GM10266 (cell line): Measurements from ENCODE around the gene GRK1.

ENCODE experiments used
- DNase-seq: peaks from one replicate; pipeline ENCODE4 v3.0.0; 2012; ENCODE audit errors: extremely low spot score
- CTCF ChIP-seq: IDR thresholded peaks from 2 replicates; pipeline ENCODE4 v1.5.1; 2012; ENCODE audit warnings: mild to moderate bottlenecking, low read depth; ENCODE audit not compliant: control insufficient read depth, insufficient read depth; ENCODE audit errors: missing control alignments

GRK1 gene

GRCh38 chr13:113777311-113778260 is 110.6 kb downstream of the GRK1 start:
- TF ChIP-seq CTCF, result no peak
- no peak for DNase-seq

GRCh38 chr13:113781571-113781970 is 114.6 kb downstream of the GRK1 start:
- TF ChIP-seq CTCF, result no peak
- DNase-seq, result no peak

- TF ChIP-seq CTCF, result no peak
- DNase-seq, result no peak
These were observed 115.5 kb downstream of the GRK1 start for GRCh38 chr13:113782472-113782871.

GRCh38 chr13:113783200-113783881 is 116.3 kb downstream of the GRK1 start:
- TF ChIP-seq CTCF, result no peak
- no peak for DNase-seq

GRCh38 chr13:113783966-113784644 is 117.1 kb downstream of the GRK1 start:
- no peak for DNase-seq
- TF ChIP-seq CTCF, result no peak

- DNase-seq, result no peak
- no peak for TF ChIP-seq CTCF
These were observed 117.6 kb downstream of the GRK1 start for GRCh38 chr13:113784645-113785024.
